HG03457 (cell line): ENCODE data around the gene ABCD3.
"Not testable (repeated sequence)": the region's sequence is repeated elsewhere in the genome, so short reads cannot be mapped to it uniquely, and the experiment has no call there.

ENCODE experiments used
- ATAC-seq: cut with Tn5 transposase; IDR thresholded peaks from one replicate; pipeline ENCODE4 v1.9.1; 2021; ENCODE audit warnings: moderate number of reproducible peaks; ENCODE audit not compliant: unreplicated experiment

The ABCD3 gene

DNA sequence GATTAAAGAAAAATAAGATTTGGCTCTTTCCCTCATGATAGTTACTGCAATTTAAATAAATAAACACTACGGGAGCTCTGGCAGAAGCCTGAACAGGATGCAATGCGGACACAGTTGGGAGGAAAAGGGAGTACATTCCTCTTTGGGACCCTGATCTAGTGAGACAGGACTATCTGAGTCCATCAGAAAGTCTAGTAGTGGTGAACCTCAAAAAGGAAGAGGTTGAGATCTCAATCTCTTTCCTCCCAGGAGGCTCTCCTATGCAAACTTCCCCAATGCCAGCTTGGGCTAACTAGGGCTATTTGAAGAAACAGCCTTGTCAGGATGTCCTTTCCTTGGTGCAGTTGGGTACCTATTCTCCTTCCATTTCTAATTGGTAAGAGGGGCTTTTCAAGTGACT, 4.9 kb upstream of the ABCD3 start:
- ATAC-seq, result no peak

DNA sequence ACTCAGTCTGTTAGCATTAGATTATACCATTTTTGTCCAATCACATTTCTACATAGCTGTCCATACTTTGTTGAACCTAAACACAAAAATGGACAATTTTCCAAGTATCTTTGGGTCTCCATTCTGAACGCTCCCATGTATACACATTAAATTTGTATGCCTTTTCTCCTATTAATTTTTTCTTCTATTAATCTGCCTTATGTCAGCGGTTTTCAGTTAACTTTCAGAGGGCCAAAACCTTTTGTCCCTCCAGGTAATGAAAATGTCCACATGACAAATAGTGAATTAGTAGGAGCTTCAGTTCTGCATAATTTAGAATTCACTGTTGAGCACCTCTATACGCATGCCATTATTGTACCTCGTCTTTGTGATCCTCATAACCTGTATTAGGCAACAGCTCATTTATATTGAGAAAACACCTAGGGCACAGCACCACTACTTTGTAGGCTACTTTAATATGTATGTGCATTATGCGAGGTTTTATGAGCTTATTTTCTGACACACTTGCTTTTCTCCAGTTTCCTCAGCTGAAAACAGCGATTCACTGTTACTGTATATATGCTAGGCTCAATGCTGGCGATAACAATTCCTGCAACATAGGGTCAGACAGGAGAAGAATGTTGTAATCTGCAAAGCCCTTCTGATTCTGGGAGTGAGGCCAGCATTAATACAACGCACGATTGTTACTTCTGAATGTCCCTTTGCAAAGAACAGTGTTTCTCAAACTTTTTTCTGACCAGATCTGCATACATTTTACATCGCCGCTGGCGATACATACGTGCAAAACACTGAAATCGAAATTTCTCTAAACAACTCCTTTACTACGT, 1.1 kb upstream of the ABCD3 start:
- no peak for ATAC-seq

DNA sequence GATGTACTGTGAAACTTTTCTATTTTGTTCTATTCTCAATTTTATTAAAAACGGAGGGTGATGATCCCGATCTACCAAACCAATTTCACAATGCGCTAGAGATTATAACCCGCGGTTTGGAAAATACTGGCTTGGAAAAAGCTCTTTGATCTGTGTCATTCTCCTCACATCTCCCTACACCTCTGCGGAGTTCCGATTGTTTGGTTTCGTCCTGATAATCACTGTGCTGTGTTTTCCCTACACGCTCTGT, 536 bp upstream of the ABCD3 start:
- ATAC-seq, result no peak

DNA sequence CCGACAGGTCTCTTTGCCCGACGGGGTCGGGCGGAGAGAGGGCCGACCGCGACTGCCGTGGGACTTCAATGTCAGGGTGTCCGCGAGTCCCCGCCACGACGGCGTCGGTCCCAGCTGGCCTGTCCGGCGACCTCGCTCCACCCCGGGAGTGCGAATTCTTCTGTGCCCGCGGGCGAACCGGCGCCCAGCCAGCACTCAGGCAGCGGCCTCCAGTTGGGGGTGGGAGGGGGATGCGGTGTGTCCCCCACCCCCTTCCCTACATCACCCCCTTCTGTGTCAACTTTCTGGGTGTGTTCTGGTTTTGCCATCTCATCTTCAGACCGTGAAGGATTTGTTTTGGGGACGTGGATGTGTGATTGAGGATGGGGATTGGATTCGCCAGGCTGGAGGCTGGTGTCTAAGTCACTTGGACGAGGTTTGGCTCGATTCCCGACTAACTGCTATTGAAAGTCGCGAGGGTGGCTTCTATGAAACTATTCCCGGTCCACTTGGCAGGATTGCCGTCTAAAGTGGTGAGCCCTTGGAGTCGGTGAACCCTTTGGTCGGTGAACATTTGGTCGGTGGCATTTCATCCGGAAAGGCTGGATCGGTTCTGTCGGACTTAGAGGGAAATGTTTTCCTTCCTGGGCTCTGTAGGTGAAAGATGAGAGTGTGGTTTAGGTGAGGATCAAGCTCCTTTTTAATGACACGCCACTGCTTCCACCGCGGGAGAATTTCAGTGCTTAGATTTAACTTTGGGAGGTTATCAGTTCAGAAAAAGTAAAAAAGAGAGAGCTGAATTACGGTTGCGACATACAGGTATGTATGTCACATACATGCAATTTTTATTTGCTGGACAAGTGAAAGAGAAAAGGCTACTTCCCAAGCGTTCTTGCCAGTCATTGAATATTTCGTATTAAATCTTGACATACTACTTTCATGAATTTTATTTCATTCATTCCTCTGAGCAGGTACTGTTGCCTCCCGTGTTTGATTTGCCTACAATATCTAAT, 771 bp downstream of the ABCD3 start:
- no peak for ATAC-seq

DNA sequence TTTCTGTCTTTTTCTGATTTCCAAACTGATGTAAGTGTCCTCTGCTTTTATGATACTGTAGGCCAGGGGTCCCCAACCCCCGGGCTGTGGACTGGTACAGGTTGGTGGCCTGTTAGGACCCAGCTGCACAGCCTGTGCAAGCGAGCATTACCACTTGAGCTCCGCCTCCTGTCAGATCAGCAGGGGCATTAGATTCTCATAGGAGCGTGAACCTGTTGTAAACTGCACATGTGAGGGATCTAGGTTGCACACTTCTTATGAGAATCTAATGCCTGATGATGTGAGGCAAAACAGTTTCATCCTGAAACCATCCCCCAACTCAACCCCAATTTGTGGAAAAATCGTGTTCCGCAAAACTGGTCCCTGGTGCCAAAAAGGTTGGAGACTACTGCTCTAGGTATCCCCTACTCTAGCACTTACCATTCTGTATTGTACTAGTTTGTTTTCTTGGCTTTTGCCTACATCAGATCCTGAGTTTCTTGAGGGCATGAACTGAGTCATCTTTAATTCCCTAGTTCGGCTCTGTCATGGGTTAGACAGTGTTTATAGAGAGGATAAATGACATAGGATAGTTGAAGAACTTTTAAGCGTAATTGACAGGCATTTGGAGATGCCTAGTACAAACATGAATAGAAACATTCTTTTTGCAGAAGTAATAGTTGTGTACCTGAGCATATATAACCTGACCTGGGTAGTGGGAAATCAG, 4.1 kb downstream of the ABCD3 start:
- ATAC-seq, result no peak

DNA sequence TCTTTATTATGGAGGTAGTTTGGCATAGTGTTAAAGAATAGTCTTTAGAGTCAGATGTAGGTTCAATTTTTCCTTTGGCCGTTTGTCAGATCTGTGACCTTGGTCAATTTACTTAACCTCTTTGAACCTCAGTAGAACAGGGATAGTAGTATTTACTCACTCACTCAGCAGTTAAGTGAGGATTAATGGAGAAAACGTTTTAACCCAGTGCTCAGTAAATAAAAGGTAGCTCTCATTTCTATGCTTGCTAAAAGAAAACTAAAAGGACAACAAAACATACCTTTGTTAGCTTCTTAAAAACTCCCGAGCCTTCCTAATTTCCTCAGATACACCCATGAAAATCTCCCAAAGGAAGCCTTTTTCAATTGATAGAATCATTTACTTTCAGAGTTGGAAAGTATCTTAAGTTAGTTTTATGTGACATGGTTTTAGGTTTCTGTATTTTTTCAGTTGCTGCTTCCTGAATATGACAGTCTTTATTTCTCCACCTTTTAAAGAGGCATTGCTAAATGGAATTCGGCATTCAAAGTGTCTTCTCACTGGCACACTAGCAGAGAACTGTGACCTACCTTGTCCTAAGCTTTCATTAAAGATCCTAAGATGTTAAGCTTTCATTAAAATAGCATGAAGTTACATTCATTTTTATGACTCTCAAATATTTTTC, 7.8 kb downstream of the ABCD3 start:
- no peak for ATAC-seq

DNA sequence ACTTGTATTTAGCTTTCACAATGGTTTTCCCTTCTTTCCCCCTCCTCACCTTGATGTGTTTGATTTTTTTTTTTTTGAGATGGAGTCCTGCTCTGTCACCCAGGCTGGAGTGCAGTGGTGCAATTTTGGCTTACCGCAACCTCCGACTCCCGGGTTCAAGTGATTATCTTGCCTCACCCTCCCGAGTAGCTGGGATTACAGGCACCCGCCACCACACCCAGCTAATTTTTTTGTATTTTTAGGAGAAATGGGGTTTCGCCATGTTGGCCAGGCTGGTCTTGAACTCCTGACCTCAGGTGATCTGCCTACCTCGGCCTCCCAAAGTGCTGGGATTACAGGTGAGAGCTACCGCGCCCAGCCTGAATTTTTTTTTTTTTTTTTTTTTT, 8.3 kb downstream of the ABCD3 start:
- ATAC-seq, result not testable (repeated sequence)

DNA sequence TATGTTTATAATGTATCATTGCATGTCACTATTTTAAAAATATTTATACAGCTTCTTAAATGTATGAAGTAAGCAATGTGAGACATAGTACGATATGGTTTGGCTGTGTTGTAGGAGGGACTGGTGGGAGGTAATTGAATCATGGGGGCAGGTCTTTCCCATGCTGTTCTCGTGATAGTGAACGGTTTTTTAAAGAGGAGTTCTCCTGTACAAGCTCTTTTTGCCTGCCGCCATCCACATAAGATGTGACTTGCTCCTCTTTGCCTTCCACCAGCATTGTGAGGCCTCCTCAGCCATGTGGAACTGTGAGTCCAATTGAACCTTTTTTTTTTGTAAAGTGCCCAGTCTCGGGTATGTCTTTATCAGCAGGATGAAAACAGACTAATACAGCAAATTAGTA, 10.3 kb downstream of the ABCD3 start:
- no peak for ATAC-seq

DNA sequence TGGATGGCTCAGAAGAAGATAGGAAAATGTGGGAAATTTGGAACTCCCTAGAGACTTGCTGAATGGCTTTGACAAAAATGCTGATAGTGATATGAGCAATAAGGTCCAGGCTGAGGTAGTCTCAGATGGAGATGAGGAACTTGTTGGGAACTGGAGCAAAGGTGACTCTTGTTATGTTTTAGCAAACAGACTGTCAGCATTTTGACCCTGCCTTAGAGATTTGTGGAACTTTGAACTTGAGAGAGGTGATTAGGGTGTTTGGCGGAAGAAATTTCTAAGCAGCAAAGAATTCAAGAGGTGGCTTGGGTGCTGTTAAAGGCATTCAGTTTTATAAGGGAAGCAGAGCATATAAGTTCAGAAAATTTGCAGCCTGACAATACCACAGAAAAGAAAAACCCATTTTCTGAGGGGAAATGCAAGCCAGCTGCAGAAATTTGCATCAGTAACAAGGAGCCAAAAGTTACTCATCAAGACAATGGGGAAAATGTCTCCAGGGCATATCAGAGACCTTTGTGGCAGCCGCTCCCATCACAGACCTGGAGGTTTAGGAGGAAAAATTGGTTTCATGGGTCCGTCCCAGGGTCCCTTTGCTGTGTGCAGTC, 10.8 kb downstream of the ABCD3 start:
- not testable (repeated sequence) for ATAC-seq

DNA sequence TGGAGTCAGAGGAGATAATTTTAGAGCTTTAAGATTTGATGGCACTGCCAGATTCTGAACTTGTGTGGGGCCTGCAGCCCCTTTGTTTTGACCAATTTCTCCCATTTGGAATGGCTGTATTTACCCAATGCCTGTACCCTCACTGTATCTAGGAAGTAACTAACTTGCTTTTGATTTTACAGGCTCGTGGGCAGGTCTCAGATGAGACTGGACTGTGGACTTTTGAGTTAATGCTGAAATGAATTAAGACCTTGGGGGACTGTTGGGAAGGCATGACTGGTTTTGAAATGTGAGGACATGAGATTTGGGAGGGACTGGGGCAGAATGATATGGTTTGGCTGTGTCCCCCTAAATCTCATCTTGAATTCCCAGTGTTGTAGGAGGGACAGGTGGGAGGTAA, 11.9 kb downstream of the ABCD3 start:
- ATAC-seq, result not testable (repeated sequence)

DNA sequence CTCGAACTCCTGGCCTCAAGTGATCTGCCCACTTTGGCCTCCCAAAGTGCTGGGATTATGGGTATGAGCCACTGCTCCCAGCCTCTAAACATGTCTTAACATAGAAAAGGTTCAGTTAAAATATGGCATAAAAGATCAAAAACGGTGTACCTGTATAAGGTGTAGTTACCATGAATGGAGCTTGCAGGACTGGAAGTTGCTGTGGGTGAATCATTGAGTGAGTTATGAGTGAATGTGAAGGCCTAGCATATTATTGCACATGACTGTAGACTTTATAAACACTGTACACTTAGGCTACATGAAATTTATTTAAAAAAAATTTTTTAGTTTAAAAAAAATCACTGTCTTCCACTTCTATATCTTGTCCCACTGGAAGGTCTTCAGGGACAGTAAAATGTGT, 15.7 kb downstream of the ABCD3 start:
- ATAC-seq, result no peak

DNA sequence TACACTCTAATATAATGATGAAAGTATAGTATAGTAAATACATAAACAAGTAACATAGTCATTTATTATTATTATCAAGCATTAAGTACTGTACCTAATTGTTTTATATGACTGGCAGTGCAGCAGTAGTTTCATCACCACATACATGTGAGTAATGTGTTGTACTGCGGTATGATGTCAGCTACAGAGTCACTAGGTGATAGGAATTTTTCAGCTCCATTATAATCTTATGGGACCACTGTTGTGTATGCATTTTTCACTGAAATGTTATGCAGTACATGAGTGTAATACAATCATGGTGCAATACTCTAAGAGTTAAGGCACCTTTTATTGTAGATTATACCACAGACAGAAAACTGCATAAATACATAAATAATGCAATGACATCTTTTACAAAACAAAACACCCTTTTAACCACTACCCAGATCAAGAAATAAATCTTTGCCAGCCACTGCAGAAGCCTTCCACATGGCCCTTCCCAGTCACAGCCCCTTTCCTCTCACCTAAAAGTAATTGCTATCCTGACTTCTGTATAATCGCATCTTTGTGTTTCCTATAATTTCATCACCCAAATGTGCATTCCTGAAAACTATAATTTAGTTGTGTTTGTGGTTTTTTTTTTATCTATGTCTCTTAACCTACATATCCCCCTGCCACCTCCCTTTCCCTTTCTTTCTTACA, 16.3 kb downstream of the ABCD3 start:
- no peak for ATAC-seq

DNA sequence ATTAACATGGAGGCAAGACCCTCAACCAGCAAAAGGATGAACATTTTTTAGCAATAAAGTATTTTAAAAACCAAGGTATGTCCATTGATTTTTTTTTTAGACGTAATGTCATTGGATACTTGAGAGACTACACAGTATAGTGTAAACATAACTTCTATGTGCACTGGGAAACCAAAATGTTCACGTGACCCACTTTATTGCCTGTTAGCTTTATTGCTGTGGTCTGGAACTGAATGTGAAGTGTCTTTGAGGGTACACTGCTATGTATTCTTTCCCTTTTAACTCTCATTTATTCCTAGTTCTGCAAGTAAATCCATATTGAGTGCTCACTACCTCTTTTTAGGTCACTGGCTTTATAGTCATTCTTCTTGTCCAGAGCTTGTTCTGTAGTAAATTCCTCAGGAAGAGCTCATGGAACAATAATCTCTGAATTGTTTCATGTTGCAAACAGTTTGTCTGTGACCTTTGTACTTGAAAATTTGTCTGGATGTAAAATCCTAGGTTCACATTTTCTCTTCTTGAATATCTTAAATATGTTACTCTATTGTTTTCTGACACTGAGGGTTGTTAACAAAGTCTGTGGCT, 20.6 kb downstream of the ABCD3 start:
- no peak for ATAC-seq

DNA sequence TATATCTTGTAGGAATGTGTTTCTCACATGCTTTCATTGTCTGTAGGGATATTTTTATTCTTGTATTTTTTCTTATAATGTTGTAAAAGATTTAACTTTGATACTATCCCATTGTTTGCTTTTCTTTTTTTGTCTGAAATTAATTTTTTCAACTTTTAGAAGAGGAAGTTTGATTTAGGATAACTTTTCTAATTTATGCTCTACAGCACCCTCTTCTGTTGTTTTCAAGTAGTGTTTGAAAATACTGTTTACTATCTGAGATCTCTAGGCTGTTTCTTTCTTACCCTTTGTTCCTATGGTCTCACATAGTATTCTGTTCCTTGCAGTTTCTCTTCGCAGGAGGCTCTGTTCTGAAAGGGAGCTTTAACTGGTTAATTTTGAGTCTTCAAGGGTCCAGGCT, 21.9 kb downstream of the ABCD3 start:
- ATAC-seq, result no peak

DNA sequence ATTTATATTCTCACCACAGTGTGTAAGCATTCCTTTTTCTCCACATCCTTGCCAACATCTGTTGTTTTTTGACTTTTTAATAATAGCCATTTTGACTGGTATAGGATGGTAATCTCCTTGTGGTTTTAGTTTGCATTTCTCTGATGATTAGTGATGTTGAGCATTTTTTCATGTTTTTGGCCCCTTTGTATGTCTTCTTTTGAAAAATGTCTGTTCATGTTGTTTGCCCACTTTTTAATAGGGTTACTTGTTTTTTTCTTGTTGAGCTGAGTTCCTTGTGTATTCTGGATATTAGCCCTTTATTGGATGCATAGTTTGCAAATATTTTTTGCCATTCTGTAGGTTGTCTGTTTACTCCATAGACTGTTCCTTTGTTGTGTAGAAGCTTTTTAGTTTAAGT, 24.9 kb downstream of the ABCD3 start:
- not testable (repeated sequence) for ATAC-seq

DNA sequence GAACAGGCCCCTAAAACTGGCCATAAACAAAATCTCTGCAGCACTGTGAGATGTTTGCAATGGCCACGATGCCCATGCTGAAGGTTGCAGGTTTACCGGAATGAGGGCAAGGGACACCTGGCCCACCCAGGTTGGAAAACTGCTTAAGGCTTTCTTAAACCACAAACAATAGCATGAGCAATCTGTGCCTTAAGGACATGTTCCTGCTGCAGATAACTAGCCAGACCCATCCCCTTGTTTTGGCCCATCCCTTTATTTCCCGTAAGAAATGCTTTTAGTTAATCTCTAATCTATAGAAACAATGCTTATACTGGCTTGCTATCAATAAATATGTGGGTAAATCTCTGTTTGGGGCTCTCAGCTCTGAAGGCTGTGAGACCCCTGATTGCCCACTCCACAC, 26.6 kb downstream of the ABCD3 start:
- not testable (repeated sequence) for ATAC-seq

DNA sequence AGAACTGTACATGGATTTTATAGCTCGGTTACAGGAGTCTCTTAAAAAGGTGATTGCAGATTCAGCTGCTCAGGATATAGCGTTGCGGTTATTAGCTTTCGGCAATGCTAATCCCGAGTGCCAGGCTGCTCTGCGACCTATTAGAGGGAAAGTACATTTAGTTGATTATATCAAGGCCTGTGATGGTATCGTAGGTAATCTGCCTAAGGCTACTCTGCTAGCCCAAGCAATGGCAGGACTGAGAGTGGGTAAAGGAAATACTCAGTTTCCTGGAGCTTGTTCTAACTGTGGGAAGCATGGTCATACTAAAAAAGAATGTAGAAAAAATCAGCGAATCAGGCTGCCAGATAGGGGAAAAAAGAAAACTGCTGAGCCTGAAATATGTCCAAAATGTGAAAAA, 27.5 kb downstream of the ABCD3 start:
- not testable (repeated sequence) for ATAC-seq

DNA sequence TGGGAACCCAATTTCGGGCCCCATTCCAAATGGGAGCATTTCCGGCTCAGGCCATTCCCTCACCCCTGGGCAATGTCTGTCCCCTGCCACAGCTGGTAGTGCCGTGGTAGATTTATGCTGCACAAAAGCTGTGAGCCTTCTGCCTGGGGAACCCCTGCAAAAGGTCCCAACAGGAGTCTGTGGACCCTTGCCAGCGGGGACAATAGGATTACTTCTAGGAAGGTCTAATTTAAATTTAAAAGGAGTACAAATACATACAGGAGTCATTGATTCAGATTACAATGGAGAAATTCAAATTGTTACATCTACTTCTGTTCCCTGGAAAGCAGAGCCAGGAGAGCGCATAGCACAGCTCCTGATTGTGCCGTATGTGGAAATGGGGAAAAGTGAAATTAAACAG, 28.0 kb downstream of the ABCD3 start:
- ATAC-seq, result not testable (repeated sequence)

DNA sequence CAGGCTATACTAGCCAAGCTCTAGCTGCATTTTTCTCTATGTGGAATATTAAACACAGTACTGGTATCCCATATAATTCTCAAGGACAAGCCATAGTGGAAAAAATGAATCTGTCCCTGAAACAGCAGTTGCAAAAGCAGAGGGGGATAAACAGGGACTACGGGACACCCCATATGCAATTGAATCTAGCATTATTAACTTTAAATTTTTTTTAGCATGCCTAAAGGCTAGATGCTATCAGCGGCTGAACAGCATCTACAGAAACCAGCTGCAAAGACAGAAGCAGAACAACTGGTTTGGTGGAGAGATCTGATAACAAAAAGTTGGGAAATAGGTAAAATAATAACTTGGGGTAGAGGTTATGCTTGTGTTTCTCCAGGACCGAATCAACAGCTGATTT, 30.6 kb downstream of the ABCD3 start:
- ATAC-seq, result not testable (repeated sequence)

DNA sequence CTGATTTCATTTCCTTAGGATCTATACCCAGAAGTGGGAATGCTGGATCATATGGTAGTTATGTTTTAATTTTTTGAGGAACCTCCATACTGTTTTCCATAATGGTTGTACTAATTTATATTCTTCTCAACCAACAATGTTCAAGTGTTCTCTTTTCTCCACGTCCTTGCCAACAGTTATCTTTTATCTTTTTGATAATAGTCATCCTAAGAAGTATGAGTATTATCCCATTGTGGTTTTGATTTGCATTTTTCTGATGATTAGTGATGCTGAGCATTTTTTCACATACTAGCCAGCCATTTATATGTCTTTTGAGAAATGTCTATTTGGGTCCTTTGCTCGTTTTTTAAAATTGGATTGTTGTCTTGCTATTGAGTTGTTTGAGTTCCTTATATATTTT, 38.5 kb downstream of the ABCD3 start:
- ATAC-seq, result no peak
